Measurements from ENCODE around the gene UBE2D4. TPM values are rescaled to one million over a fixed set of nuclear protein-coding genes. Genes with fewer than 3 reads are reported as not detected.
"Not testable (repeated sequence)": the region's sequence is repeated elsewhere in the genome, so short reads cannot be mapped to it uniquely, and the experiment has no call there.

Gene UBE2D4
- 10.4 and 17.0 TPM in 2 replicates for total RNA-seq

DNA sequence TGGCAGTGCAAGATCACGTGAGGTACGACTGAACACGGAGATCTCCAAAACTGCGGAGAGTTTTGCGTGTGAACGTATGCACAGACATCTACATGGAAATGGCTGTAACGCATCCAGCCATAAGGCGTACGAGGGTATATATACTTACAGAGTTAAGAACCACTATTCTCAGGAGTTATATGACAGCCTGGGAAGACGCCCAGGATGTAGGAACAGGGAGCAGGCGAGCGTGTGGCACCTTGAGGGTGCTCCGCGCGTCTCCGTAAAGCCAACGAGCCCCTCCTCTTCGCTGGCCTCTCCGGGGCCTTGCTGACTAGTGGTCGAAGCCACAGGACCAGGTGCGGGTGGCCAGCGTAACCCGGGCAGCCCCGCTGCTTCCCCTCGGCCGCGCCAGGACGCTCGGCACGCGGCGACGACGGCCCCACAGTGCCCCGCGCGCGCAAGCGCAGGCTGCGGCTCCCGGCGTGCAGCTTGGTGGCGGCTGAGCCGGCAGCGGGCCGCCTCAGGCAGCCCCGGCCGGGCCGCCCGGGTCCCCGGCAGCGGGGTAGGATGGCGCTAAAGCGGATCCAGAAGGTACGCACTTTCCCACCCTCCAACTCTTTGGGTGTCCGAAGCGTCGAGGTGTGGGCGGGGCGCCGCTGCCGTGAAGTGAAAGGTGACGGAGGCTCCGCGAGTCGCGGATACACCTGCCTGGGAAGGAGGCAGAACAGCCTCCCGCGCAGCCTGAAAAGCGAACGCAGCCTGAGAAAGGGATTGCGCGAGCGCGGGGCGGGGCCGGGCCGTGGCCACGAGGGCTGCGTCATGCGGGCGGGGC, at the start of gene UBE2D4:
TSS of gene UBE2D4 (plus strand) at position 453 of the 814 bp plus-strand sequence. CDS start at position 550, 97 bp downstream.
- DNase-seq (ENCODE audit: low read depth): peak; percentile 52

DNA sequence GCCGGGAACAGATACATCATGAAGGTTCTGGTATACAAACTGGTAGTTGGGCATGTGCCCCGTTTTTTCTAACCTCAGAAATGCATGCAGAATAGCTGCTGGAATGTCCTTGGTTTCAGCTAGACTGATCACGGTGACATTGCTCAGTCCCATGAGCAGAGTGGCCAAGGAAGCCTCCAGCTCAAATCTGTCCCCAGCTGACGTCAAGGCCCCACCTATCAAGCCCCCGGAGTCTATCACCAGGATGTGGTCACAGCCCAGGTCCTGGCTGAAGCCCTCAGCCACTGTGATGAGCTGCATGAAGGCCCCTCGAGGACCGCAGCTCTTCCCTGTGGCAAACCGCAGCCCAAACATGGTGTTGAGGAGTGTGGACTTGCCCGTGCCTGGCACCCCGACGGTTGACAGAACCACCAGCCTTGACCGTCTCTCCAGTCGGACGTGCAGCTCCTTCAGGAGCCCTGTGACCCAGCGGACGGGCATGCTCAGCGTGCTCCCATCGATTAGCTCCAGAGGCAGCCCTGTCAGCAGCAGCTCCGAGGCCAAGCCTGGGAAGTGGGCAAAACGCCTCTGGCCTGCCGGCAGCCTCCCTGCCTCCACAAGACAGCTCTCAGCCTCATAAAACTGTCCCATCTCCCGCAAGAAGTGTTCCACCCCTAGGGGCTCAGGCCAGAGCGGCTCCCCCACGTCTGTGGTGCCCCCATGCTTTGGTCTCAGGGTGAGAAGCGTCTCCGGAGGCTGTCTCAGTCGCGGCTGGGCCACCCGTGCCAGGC, 49.1 kb upstream of the UBE2D4 start:
- DNase-seq (ENCODE audit: low read depth): no peak

DNA sequence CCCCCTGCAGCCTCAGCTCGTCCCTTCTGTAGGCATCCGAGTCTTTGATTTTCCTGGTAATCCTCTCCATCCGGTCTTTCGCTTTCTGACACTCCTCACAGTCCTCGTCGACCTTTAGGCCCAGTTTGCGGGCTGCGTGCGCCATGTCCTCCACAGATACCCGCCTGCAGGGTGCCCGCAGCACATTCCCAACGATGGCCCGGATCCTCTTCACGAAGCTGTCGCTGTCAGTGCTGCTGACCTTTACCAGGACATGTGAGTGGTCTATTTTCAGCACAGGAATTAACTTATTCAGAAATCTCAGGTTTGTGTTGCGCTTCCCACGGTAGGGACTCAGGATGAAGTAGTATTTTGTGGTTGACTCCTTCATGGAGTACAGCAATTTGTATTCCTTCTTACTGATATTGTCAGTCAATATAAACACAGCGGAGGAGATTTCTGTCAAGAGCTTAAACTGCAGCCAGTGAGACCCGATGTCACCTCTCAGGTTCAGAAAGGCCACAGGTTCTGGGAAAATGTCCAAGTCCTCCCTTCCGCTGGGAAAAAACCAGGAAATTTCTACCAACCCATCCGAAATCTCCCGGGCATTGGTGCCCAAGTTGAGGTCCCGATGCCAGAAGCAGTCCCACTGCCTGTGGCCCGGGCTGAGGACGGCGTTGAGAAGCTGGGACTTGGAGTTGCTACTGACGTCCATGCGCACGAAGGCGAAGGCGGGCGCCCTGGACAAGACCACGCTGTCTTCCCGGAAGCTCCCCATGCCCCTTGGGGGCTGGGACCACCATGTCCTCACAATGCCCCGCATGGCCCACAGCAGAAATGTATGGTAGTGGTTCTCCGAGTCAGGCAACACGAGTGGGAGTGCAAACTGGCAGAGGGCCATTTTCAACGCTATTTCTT, 48.0 kb upstream of the UBE2D4 start:
- DNase-seq (ENCODE audit: low read depth): no peak

DNA sequence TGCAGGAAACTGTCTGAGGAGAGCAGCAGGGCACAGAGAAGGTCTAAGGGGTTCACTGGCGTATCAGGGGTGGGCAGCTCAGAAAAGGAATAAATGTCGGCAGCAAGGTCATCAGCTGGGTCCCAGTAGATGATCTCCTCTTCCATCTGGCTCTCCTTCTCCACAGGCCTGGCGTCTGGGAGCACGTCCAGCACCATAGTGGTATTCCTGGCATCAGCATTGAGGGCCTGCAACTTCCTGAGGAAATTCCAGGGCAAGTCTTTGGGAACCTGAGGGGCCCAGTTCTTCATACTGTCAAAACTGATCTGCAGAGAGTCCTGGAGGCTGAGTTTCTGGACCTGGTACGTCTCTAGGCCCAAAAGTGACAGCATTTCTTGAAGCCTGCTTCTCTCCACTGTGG, 47.4 kb upstream of the UBE2D4 start:
- DNase-seq (ENCODE audit: low read depth): no peak

DNA sequence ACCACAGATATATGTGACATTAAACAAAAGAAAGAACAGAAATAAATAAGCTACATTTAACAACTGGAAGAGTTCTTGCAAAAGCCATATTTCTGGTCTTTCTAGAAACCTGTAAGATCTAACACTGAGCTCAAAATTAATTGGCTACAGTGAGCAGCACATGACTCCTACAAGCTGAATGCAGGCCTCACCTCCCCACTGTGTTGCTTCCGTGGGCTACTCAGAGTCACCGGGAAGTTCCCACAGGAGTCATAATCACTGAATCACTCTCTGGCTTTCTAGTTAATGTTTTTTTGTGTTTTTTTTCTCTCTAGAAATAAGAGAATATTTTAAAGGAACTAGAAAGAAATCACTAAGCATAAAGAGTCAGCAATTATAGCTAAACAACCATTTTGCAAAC, 46.8 kb upstream of the UBE2D4 start:
- peak; percentile 84 for DNase-seq (ENCODE audit: low read depth)

DNA sequence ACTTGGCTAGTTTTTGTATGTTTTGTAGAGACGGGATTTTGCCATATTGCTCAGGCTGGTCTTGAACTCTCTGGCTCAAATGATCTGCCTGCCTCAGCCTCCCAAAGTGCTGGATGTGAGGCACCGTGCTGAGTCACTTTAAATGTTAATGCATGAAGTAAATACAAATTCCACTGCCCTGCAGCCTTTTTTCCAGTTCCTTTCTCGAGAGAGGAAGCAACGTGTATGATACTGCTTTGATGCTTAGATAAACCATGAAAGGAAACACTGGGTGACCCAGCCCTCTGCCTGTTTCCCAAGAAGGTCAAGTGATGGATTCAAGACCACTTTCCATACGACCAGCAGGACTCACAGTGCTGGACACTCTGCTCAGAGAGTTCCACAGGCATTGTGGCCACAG, 45.6 kb upstream of the UBE2D4 start:
- DNase-seq (ENCODE audit: low read depth): no peak

DNA sequence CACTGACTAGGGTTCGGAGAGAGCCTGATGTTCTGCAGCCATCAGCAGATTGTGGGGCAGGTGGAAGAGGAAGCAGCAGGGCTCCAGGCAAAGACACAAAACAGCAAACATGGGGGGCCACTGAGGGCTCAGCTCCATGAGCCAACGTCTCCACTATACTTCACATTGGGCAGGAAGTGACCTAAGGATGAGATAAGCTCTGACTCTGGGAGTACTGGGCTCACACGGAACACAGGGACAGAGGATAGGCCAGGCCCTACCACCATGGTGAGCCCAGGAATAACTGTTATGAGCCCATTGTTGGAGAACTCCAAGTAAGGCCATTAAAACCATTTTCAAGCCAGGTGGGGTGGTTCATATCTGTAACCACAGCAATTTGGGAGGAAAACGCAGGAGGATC, 42.0 kb upstream of the UBE2D4 start:
- DNase-seq (ENCODE audit: low read depth): no peak

DNA sequence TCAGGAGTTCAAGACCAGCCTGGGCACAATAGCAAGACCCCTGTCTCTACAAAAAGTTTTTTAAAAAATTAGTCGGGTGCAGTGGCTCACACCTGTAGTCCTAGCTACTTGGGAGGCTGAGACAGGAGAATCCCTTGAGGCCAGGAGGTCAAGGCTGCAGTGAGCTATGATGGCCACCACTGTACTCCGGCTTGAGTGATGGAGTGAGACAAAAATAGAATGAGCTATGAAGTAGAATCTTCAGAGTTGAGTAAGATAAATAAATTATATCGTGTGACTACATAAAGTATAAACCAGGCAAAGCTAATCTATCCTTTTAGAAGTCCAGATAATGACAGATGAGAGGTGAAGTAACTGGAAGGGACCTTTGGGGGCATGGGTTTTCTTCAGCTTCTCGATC, 41.6 kb upstream of the UBE2D4 start:
- no peak for DNase-seq (ENCODE audit: low read depth)

DNA sequence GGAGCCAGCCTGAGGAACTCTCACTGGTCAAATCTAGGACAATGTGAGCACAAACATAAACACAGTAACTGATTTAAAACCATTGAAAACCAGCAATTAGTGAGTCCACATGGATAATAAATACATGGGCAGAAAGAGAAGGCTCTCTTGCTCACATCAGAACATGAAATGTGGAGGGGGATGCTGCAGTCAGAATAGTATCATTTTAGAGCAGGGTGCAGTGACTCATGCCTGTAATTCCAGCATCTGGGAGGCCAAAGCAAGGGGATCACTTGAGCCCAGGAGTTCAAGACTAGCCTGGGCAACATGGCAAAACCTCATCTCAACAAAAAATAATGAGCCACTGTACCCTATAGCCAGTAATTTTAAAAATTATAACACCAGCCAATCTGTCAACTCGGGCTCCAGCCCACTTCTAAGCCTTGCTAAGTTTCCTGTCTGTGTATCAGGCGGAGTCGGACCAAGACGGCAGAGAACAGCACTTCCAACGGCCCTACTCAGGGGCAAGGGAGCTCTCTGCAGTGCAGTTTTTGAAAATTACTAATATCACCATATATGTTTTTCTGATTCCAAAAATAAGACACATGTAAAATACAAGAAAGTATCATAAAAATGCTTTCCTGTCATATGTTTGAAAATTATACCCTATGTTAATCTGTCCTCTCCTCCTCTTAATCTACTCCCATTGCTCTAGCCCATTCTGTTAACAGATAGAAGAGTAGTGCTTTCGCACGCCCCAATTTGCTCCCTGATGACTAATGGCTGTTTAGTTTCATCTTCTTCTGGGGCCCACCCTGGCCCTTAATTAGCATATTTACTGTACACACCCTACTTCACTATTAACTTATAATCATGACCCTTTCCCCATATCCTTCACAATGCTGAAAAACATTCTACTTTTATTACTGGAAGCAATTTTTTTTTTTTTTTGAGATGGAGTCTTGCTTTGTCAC, 37.0 kb upstream of the UBE2D4 start:
- DNase-seq (ENCODE audit: low read depth): no peak

DNA sequence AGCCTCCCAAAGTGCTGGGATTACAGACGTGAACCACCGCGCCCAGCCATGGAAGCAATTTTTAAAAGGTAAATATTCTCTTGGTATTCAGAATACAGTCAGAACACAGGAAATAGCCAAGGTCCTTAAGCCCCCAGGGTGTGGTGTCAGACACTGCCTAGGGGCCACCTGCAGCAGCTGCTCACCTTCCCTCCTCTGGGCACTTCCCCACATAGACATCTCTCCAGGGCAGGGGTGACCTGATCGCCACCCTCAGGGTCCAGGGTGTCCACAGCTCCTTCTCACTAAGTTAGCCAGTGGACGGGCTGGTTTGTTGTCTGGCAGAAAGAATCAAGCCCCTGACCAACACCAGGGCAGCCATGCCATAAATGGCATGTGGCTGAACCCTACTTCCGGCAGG, 35.8 kb upstream of the UBE2D4 start:
- DNase-seq (ENCODE audit: low read depth): no peak

DNA sequence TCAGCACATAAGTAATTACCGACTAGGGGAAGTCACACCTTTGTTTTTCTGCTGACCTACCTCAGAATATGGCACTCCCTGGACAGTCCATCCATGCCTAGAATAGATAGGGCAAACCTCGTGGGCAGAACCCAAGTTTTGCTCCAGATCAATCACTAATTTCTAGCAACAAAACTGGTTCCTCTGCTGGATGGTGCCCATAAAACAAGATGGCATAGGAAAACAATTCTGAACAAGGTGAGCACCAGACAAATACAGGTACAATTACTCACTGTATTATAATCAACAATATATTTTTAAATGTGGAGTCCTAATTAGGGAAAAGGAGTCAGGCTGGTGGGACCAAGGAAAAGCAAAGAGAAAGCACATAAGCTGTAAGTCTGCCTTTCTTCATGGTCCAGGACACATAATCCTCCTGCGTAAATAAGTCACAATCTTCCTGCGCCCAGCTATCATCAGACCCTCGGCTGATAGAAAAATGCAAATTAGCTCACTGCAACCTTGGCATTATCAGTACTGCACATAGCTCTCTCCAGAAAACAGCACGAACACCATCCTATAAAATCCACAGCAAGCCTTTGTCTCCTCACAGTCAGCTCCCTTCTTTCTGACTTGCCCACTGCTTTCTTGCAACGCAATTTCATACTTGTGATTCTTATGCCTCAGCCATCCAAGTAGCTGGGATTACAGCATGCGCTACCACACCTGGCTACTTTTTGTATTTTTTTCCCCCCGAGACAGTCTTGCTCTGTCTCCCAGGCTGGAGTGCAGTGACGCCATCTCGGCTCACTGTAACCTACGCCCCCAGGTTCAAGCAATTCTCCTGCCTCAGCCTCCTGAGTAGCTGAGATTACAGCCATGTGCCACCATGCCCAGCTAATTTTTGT, 34.9 kb upstream of the UBE2D4 start:
- no peak for DNase-seq (ENCODE audit: low read depth)

DNA sequence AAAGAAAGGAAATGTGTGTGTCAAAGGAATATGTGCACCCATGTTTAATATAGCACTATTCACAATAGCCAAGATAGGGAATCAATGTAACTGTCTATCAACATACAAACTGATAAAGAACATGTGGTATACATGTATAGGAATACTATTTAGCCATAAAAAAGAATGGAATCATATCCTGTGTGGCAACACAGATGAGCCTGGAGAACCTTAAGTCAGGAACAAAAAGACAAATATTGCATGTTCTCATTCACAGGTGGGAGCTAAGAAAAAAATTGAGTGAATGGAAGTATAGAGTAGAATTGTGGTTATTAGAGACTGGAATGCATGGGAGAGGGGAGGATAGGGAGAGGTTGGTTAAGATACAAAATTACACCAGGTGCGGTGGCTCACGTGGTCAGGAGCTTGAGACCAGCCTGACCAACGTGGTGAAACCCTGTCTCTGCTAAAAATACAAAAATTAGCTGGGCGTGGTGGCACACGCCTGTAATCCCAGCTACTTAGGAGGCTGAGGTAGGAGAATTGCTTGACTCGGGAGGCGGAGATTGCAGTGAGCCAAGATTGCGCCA, 30.3 kb upstream of the UBE2D4 start:
- no peak for DNase-seq (ENCODE audit: low read depth)

DNA sequence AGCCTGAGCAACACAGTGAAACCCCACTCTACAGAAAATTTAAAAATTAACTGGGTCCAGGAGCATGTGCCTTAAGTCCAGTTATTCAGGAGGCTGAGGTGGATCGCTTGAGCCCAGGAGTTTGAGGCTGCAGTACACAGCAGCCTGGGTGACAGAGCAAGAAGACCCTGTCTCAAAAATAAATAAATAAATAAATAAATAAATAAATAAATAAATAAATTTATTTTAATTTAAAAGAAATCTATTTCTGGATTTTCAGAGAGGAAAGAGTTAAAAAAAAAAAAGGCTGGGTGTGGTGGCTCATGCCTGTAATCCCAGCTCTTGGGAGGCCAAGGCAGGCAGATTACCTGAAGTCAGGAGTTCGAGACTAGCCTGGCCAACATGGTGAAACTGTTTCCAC, 27.7 kb upstream of the UBE2D4 start:
- not testable (repeated sequence) for DNase-seq (ENCODE audit: low read depth)

DNA sequence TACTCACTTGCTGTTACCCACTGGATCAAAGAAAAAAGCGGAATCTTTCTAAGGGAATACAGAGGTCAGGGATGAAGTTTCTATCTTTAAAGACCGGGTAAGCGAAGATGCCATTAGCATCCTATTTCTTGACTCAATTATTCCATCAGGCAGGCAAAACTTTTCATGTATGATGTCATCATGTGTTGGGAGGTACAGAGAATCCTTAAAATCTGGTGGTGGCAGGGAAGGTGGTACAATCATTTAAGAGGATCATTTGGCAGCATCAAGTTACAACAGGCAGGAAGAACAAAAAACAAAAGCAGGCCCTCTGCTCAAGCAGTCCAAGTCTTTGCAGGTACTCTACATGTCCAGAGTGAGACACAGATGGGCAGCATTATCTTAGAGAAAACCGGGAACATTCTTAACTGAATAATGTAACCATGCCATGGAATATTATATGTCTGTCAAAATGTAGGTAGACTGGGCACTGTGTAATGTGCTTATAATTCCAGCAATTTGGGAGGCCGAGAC, 23.6 kb upstream of the UBE2D4 start:
- no peak for DNase-seq (ENCODE audit: low read depth)

DNA sequence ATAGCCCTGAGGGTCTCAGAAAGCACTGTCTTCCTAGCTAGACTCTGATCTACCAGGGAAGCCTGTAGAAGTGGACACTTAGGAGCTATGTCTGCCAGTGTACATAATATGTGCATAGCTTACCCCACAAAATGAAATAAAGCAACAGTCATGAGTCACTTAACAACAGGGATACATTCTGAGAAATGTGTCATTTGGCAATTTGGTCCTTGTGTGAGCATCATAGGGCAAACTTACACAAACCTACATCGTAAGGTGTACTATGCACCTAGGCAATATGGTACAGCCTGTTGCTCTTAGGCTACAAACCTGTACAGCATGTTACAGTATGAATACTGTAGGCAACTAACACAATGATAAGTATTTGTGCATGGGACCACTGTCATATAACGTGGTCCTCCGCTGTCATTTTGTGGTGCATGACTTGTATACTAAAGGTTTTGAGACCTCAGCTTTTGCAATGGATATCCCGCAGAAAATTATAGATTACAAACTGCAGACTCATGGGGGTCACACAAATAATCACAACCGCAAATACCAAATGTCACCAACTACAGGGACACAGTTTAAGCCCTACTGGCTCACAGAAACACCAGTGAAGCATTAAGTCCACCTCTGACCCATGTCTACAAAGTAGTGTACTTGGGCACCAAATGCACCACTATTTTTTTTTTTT, 21.6 kb upstream of the UBE2D4 start:
- peak; percentile 49 for DNase-seq (ENCODE audit: low read depth)

DNA sequence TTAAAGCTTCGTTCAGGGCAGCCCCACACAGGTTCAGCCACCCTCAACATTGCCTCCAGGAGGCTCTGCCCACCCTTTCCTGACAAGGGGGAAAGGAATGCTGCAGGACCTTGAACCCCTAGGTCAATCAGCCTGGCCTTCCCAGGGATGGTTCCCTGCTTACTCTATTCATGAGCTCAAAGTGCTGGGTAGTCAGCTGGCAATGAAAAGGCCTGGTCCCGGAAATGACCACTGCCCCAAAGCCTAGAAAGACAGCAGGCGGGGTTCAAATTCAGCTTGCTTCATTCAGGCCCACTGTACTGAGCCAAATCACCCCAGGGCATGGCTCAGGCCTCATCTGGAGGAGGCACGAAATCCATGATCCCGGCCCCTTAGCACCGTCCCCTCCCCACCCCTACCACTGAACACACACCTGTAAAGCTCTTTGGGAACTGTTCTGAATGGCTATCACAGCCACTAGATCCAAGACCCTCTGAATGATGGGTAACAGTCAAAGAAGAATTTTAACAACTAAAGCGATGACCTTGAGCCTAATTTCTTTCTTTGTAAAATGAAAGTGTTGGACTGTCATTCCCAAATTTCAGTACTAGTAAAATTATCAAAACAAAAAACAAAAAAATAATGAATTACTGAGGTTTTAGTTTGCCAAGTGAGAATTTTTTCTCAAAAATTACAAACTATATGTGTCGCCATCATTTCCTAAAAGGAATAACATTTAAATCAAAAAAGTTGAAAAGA, 20.9 kb upstream of the UBE2D4 start:
- DNase-seq (ENCODE audit: low read depth): peak; percentile 83

DNA sequence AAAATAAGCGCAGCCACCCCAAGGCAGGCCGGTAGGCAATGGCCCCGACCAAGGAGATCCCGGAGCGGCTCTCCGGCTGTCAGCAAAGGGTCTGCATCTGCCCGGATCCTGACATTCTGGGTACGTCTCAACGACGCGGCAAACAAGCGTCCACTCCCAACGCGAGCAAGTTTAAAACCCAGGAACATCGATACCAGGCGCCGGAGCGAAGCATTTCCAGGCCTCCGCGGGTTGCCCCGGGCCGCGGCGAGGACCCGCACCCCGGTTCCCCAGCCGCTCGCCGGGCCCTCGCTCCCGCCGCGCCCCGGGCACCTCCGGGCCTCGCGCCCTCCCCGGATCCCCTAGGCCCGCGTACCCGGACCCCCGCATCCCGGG, 20.3 kb upstream of the UBE2D4 start:
- DNase-seq (ENCODE audit: low read depth): no peak

DNA sequence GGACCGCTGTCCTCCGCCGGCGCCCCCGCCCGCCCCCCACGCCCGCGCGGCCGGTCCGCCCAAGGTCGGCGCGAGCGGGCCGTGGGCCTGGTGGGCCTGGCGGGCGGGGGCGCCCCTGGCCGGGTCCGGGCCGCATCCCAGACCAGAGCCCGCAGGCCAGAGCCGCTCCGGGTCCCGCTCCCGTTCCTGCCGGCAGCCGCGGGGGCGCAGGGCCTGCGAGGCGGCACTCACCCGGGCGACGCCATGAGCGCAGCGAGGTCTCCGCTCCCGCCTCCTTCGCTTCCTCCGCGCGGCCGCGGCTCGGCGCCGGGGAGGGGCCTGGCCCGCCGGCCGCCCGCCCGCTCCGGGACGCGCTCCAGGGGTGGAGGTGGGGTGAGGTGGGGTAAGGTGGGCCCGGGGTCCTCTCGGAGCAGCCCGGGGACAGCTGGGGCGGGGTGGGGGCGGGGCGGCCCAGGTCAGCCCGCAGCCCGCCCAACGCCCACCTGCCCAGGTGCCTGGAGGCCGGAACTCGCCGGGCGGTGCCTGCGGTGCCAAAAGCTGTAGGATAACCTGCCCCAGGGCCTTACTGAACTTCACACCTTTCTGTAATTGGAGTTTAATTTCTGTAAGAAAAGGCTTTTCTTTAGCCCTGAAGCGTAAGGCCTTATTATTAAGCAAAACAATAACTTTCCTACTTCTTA, 19.8 kb upstream of the UBE2D4 start, which contains the start of gene URGCP:
TSS of gene URGCP (minus strand) at position 266 of the 680 bp plus-strand sequence. CDS start at position 245, 21 bp downstream.
- no peak for DNase-seq (ENCODE audit: low read depth)
